ENCODE measurements around the gene IDH3B. TPM values are rescaled to one million over a fixed set of nuclear protein-coding genes. Genes with fewer than 3 reads are reported as not detected.

IDH3B gene
- total RNA-seq, 4 donors from 2014 or later, result 101 to 141 (median 116) TPM

DNA sequence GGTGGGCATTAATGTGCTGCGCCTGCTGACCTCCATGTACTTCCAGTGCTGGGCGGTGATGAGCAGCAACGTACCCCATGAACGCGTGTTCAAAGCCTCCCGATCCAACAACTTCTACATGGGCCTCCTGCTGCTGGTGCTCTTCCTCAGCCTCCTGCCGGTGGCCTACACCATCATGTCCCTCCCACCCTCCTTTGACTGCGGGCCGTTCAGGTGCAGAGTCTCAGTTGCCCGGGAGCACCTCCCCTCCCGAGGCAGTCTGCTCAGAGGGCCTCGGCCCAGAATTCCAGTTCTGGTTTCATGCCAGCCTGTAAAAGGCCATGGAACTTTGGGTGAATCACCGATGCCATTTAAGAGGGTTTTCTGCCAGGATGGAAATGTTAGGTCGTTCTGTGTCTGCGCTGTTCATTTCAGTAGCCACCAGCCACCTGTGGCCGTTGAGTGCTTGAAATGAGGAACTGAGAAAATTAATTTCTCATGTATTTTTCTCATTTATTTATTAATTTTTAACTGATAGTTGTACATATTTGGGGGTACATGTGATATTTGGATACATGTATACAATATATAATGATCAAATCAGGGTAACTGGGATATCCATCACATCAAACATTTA, 46.8 kb downstream of the IDH3B start:
- H3K27ac ChIP-seq, result no peak overlapping the region
- no peak overlapping the region for H3K4me3 ChIP-seq
- H3K9me3 ChIP-seq, result peaks cover 0 to 9% (median 0%) of the 10 kb centered on the region in 4 donors
- TF ChIP-seq POLR2A (IDR thresholded peaks at IDR 0.05) (no peak), EP300 (IDR thresholded peaks at IDR 0.05) (no peak)
- no peak for DNase-seq (ENCODE audit: low spot score in 2 of 2)
- H3K27me3 ChIP-seq, result no peaks in the 10 kb centered on the region
- 76 to 79% methylated on average over 16 of the region's 16 CpGs for WGBS, 2 donors
- no peaks in the 10 kb centered on the region for H3K36me3 ChIP-seq
- no peaks in the 10 kb centered on the region for H3K4me1 ChIP-seq

DNA sequence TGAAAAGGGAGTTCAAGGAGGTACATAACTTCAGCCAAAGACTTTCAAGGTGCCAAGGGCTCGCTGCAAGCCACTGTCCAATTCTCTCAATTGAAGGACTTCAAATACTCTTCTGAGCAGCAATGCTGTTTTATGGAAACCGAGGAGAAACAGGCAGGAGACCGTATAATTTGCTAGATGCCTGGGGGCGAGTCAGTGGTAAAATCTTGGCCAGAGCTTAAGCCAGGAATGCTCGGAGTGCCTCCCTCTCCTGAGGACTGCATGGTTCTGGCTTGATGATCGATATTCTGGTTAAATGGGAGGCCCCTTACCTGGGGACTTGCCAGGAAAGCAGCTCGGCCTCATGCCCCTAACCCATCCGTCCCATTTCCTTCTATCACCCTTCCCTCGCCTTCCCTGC, 47.4 kb downstream of the IDH3B start:
- H3K9me3 ChIP-seq, result peaks cover 0 to 9% (median 0%) of the 10 kb centered on the region in 4 donors
- DNase-seq (ENCODE audit: low spot score in 2 of 2), result no peak
- no peaks in the 10 kb centered on the region for H3K27me3 ChIP-seq
- WGBS, 2 donors, result 64 to 66% methylated on average over 9 of the region's 9 CpGs
- H3K4me3 ChIP-seq, result no peak overlapping the region
- no peaks in the 10 kb centered on the region for H3K36me3 ChIP-seq
- H3K27ac ChIP-seq, result no peak overlapping the region
- H3K4me1 ChIP-seq, result no peaks in the 10 kb centered on the region
- TF ChIP-seq, protein P1, sequence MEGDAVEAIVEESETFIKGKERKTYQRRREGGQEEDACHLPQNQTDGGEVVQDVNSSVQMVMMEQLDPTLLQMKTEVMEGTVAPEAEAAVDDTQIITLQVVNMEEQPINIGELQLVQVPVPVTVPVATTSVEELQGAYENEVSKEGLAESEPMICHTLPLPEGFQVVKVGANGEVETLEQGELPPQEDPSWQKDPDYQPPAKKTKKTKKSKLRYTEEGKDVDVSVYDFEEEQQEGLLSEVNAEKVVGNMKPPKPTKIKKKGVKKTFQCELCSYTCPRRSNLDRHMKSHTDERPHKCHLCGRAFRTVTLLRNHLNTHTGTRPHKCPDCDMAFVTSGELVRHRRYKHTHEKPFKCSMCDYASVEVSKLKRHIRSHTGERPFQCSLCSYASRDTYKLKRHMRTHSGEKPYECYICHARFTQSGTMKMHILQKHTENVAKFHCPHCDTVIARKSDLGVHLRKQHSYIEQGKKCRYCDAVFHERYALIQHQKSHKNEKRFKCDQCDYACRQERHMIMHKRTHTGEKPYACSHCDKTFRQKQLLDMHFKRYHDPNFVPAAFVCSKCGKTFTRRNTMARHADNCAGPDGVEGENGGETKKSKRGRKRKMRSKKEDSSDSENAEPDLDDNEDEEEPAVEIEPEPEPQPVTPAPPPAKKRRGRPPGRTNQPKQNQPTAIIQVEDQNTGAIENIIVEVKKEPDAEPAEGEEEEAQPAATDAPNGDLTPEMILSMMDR (IDR thresholded peaks at IDR 0.05), result no peak
- TF ChIP-seq POLR2A (IDR thresholded peaks at IDR 0.05), result no peak
- TF ChIP-seq EP300 (IDR thresholded peaks at IDR 0.05), result no peak

DNA sequence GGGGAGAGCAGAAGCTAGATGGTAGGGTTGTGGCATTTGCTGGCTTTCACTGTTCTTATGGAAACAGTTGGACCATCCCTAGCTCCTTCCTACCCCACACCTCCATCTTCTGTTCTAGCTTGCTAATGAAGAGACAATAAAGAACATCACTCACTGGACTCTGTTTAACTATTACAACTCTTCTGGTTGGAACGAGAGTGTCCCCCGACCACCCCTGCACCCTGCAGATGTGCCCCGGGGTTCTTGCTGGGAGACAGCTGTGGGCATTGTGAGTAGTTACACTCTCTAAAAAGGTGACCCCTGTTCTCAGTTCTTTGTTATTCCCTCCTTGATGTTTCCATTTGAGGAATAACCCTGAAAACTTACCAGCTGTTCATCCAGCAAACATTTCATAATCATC, 51.9 kb downstream of the IDH3B start:
- Histone ChIP-seq H3K27ac (no peak overlapping the region), H3K4me3 (no peak overlapping the region), H3K36me3 (no peaks in the 10 kb centered on the region), H3K4me1 (no peaks in the 10 kb centered on the region), H3K9me3 (peaks cover 0 to 11% (median 3%) of the 10 kb centered on the region in 4 donors), H3K27me3 (no peaks in the 10 kb centered on the region)
- TF ChIP-seq, protein P1 (IDR thresholded peaks at IDR 0.05), result no peak
- TF ChIP-seq POLR2A (IDR thresholded peaks at IDR 0.05) (no peak), EP300 (IDR thresholded peaks at IDR 0.05) (no peak)
- WGBS, 2 donors, result 84 to 87% methylated on average over 3 of the region's 3 CpGs
- no peak for DNase-seq (ENCODE audit: low spot score in 2 of 2)

DNA sequence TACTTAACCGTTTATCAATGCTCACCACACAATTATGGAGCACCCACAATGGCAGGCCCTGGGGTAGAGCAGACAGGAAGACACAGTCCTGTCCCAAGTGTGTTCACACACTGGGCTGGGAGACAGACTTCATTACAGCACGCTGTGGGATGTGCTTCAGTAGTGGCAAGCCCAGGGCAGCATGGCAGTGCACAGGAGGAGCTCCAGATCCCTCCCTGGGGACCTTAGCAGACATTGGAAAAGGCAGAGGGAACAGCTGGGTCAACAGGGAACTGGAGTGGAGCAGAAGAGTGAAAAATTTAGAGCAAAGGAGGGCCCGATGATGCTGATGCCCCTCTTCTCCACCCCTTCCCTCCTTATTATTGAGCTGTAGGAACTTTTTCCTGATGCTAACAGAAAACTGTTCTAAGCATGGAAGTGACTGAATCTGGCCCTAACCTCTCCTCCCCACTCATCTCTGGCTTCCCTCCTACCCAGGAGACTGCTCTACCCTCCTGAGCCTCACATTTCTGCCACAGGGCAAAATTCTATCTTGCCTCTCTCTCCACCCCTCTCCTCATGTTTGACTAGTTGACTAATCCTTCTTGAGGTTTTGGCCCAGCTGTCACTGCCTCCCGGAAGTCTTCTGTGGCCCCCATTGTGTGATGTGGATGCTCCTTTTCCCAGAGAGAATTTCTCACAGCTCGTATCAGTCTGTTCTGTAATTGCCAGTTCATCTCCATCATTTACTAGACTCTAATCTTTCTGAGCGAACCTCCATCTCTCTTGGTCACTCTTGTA, 52.9 kb downstream of the IDH3B start:
- Histone ChIP-seq H3K27ac (no peak overlapping the region), H3K27me3 (no peaks in the 10 kb centered on the region), H3K36me3 (no peaks in the 10 kb centered on the region), H3K4me1 (no peaks in the 10 kb centered on the region), H3K9me3 (peaks cover 0 to 19% (median 4%) of the 10 kb centered on the region in 4 donors), H3K4me3 (no peak overlapping the region)
- TF ChIP-seq POLR2A (IDR thresholded peaks at IDR 0.05) (no peak), EP300 (IDR thresholded peaks at IDR 0.05) (no peak)
- TF ChIP-seq, protein P1 (IDR thresholded peaks at IDR 0.05), result no peak
- DNase-seq (ENCODE audit: low spot score in 2 of 2), result no peak
- 56 to 60% methylated on average over 6 of the region's 6 CpGs for WGBS, 2 donors

DNA sequence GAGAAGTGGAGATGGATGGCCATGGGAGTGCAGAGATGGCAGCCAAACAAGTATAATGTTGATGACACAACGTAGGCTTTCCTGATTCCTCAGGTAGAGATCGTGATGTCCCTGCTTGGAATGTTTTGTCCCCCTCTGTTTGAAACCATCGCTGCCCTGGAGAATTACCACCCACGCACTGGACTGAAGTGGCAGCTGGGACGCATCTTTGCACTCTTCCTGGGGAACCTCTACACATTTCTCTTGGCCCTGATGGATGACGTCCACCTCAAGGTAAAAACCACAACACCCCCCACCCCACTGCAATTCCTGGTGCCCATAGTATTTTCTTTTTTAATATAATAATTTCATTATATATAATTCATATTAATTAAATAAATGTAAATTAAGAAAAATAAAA, 53.7 kb downstream of the IDH3B start:
- Histone ChIP-seq H3K27ac (no peak overlapping the region), H3K4me1 (no peaks in the 10 kb centered on the region), H3K4me3 (no peak overlapping the region), H3K9me3 (peaks cover 0 to 27% (median 4%) of the 10 kb centered on the region in 4 donors), H3K27me3 (no peaks in the 10 kb centered on the region), H3K36me3 (no peaks in the 10 kb centered on the region)
- DNase-seq (ENCODE audit: low spot score in 2 of 2), result no peak
- 80 to 93% methylated on average over 6 of the region's 6 CpGs for WGBS, 2 donors
- TF ChIP-seq, protein P1 (IDR thresholded peaks at IDR 0.05), result no peak
- TF ChIP-seq EP300 (IDR thresholded peaks at IDR 0.05) (no peak), POLR2A (IDR thresholded peaks at IDR 0.05) (no peak)

Small RNA genes lying within 50 kb of the gene (small RNA-seq; reads per million reads assigned to genes)
- gene SNORA51 (not detected), gene SNORD110 (not detected), gene SNORD56 (not detected), gene SNORD57 (not detected), gene SNORD86 (not detected)

Other genes starting within 250 kb of the IDH3B start
- gene SNRPB, start 193.4 kb downstream of the IDH3B start, total RNA-seq, result 100 to 1,000 TPM; 129 to 198 (median 134) TPM
- gene ZNF343, start 155.3 kb downstream of the IDH3B start, total RNA-seq, result 10 to 100 TPM; 12.0 to 15.6 (median 13.6) TPM
- under 1 TPM; 0.21 to 0.59 (median 0.26) TPM for gene TMC2, start 127.6 kb downstream of the IDH3B start, total RNA-seq
- gene NOP56, start 11.6 kb downstream of the IDH3B start, total RNA-seq, result 100 to 1,000 TPM in 1 of 4 donors, 10 to 100 TPM in 3; 80.0 to 141 (median 87.6) TPM
- 10 to 100 TPM in 2 of 4 donors, 1 to 10 TPM in 2; 4.8 to 17.5 (median 10.4) TPM for gene EBF4, start 28.6 kb upstream of the IDH3B start, total RNA-seq
- gene CPXM1, start 136.4 kb upstream of the IDH3B start, total RNA-seq, result 1 to 10 TPM; 1.6 to 3.6 (median 1.9) TPM
- not detected for gene C20orf141, start 150.8 kb upstream of the IDH3B start, total RNA-seq
- gene TMEM239, start 152.1 kb upstream of the IDH3B start, total RNA-seq, result not detected
- gene PCED1A, start 176.4 kb upstream of the IDH3B start, total RNA-seq, result 10 to 100 TPM; 36.8 to 84.6 (median 62.3) TPM
- gene VPS16, start 176.5 kb upstream of the IDH3B start, total RNA-seq, result 10 to 100 TPM; 17.9 to 51.3 (median 31.9) TPM
- 100 to 1,000 TPM in 1 of 4 donors, 10 to 100 TPM in 3; 46.3 to 119 (median 67.4) TPM for gene PTPRA, start 209.3 kb upstream of the IDH3B start, total RNA-seq